Psoas muscle (tissue), 8 donors: ENCODE data around the gene BHLHE41. TPM values are rescaled to one million over a fixed set of nuclear protein-coding genes. Genes with fewer than 3 reads are reported as not detected.

Experiments
- ATAC-seq, 4 donors: fragments of 200-7000 bp; cut with Tn5 transposase; one replicate each; pipeline ENCODE4 v1.9.1; 2020; ENCODE audit warnings: moderate library complexity in 3 of 4, mild to moderate bottlenecking in 2 of 4
- DNase-seq, 2 donors: peaks; one replicate each; pipeline ENCODE4 v3.0.0-alpha.2; 2020
- H3K27ac ChIP-seq: fragments of 200-600 bp; one replicate; pipeline ENCODE4 v1.8.0; 2022
- H3K27me3 ChIP-seq, 3 donors: fragments of 200-600 bp in 1 of 3; one replicate each; pipeline versions ENCODE4 v1.6.1 to v1.8.0; 2013 to 2022; ENCODE audit warnings: low read length in 2 of 3, mild to moderate bottlenecking in 2 of 3, moderate library complexity in 1 of 3; ENCODE audit not compliant: insufficient read depth in 3 of 3
- H3K36me3 ChIP-seq, 2 donors: fragments of 200-600 bp in 1 of 2; one replicate each; pipeline versions ENCODE4 v1.6.1 to v1.8.0; 2013 to 2022; ENCODE audit warnings: low read depth in 1 of 2, mild to moderate bottlenecking in 1 of 2, moderate library complexity in 1 of 2; ENCODE audit not compliant: insufficient read depth in 1 of 2
- H3K4me1 ChIP-seq: fragments of 200-600 bp; one replicate; pipeline ENCODE4 v1.8.0; 2022
- H3K4me3 ChIP-seq: fragments of 200-600 bp; one replicate; pipeline ENCODE4 v1.8.0; 2022; ENCODE audit warnings: mild to moderate bottlenecking
- H3K9me3 ChIP-seq: fragments of 200-600 bp; one replicate; pipeline ENCODE4 v1.8.0; 2022
- WGBS, 3 donors: extraction: QIAGEN DNeasy Blood & Tissue Kit; methylation state at CpG; one replicate each; pipeline versions ENCODE4 v1.1.6 to v1.1.7; 2013; 5-methylcytosine and 5-hydroxymethylcytosine counted together
- intact Hi-C, 2 donors: fragments of 100-400 bp; cut with DNase I; formaldehyde crosslinking; loops; one replicate each; pipeline versions ENCODE4 v1.11.0 to v1.14.2; 2022
- polyA plus RNA-seq, 3 donors: library from polyadenylated mRNA; stranded (reverse); fragments of 200-250 nt; gene quantifications; one replicate each; pipeline ENCODE4 v1.2.3, GENCODE V29; 2013
- total RNA-seq, 4 donors: library from RNA; stranded (reverse); fragmentation: NEBNext Ultra II Directional in 2 of 4; extraction: Animal tissue kit (Norgen Biotek cat#: 25700) in 2 of 4; gene quantifications; one replicate each; pipeline versions ENCODE4 v1.2.1 to v1.2.4, GENCODE V29; 2021 to 2023
- TF ChIP-seq, protein P1 (sequence below): fragments of 200-600 bp; IDR thresholded peaks from one replicate; pipeline ENCODE4 v1.8.0; 2022; ENCODE audit warnings: antibody characterized with exemption
- donor health status: healthy with polysubstance abuse.
- donor health status: DM: no; HTN: no; CAD: no; lungs with moderate emphysema.
- donor health status: Bipolar disorder and iron deficiency.
- donor health status: healthy.
- donor health status: DM: yes; HTN: yes; CAD: no.
- donor health status: DM: no; HTN: no; CAD: no.
- donor health status: DM: no; HTN: no; CAD: no.
- donor health status: DM: yes; HTN: yes; CAD: no.

BHLHE41 gene
- total and polyA plus RNA-seq, 7 donors: 7.4 to 41.5 (median 11.1) TPM

DNA sequence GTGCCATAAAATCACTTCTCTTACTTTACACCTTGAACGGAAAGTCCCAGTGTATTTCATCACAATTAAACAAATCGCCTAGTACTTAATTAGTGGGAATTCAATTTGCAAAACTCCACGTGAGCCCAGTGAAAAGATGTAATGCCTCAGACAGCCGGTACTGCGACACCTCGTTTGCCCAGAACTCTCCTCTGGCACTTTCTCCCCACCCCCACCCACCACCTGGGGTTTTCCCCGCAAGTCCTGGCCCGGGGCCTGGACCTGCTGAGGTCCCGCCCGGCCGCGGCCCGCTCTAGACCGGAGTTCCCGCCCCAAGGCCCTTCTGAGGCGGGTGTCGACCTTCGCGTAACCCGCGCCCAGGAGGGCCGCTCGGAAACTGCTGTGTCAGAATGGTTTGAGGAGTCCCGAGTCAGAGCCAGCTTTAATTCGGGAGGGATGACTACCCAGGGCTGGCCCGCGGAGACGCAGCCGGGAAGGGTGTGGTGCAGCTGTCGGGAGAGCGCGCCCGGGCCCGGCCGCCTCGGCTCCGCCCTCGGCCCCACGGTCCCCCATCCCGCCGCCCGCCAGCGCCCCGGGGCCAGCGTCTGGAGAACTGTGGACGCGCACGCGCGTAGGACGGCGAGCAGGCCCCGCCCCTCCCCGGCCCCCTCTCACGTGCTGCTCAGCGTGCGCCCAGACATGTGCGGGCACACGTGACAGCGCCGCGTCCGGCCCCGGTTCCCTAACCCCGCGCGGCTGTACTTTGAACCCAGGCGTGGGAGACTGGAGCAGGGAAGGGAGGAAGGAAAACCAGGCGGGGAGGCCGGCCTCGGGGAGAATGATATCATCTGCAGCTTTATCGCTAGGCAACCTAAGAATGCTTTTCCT lies 10.8 kb downstream of the BHLHE41 start:
- no peaks in the 10 kb centered on the region for H3K27me3 ChIP-seq
- ATAC-seq (peak; percentile 84 to 95 (median 88)), DNase-seq (peak; percentile 95 to 98)
- peaks cover 64% of the 10 kb centered on the region for H3K4me1 ChIP-seq
- no peaks in the 10 kb centered on the region for H3K36me3 ChIP-seq
- WGBS, 3 donors: 1% methylated on average over 69 to 72 of the region's 72 CpGs
- H3K9me3 ChIP-seq: no peaks in the 10 kb centered on the region
- H3K27ac ChIP-seq: peak overlapping the region; percentile 90
- H3K4me3 ChIP-seq: peak overlapping the region; percentile 61
- TF ChIP-seq, protein P1, sequence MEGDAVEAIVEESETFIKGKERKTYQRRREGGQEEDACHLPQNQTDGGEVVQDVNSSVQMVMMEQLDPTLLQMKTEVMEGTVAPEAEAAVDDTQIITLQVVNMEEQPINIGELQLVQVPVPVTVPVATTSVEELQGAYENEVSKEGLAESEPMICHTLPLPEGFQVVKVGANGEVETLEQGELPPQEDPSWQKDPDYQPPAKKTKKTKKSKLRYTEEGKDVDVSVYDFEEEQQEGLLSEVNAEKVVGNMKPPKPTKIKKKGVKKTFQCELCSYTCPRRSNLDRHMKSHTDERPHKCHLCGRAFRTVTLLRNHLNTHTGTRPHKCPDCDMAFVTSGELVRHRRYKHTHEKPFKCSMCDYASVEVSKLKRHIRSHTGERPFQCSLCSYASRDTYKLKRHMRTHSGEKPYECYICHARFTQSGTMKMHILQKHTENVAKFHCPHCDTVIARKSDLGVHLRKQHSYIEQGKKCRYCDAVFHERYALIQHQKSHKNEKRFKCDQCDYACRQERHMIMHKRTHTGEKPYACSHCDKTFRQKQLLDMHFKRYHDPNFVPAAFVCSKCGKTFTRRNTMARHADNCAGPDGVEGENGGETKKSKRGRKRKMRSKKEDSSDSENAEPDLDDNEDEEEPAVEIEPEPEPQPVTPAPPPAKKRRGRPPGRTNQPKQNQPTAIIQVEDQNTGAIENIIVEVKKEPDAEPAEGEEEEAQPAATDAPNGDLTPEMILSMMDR: peak; percentile 31
- intact Hi-C loops: no loop called here

DNA sequence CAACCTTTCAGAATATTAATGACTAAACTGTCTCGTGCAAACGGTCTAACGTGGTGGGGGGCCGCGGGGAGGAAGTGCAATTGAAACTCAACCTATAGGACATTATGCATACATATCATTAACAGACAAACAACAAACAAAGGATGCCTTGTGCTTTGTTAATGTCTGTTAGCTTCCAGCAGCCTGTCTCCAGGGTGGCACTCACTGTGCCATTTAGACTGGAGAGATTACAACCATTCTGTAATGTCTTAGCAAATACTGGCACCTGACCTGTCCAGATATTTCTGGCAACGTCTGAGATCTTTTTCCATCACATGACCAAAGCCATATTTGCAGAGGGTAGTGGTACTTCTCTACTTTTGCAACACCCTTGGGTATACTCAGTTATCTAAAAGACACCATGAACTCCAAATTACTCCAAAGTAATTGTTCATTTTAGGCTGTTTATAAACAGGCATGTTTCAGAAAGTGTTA lies 11.6 kb downstream of the BHLHE41 start:
- WGBS, 3 donors: 23 to 30% (median 24%) methylated on average over 6 of the region's 6 CpGs
- peaks cover 66% of the 10 kb centered on the region for H3K4me1 ChIP-seq
- intact Hi-C loops: no loop called here
- no peaks in the 10 kb centered on the region for H3K27me3 ChIP-seq
- peak overlapping the region; percentile 90 for H3K27ac ChIP-seq
- peak overlapping the region; percentile 61 for H3K4me3 ChIP-seq
- ATAC-seq (peak; percentile 50 to 63 (median 58)), DNase-seq (no peak)
- H3K36me3 ChIP-seq: no peaks in the 10 kb centered on the region
- TF ChIP-seq, protein P1: no peak
- no peaks in the 10 kb centered on the region for H3K9me3 ChIP-seq

DNA sequence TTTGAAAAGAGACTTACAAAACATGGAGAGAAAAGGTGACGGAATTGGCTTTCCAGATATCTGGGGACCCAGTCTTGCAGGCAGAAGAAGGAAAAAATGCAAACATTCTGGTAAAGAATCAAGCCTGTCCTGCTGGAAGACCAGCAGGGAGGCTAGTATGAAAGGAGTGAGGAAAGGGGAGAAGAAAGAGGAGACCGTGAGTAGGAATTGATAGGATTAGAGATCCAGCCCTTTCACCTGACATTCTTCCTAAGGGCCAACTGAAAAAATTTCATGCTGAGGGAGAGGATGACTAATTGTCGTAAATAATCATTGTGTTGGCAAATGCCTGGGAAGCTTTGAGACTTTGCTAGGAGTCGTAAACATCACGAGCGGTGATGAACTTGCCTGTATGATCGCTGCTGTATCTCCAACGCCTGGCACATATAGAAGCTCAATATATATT lies 12.1 kb downstream of the BHLHE41 start:
- 44 to 50% (median 46%) methylated on average over 8 of the region's 8 CpGs for WGBS, 3 donors
- Histone ChIP-seq H3K27me3 (no peaks in the 10 kb centered on the region), H3K36me3 (no peaks in the 10 kb centered on the region), H3K9me3 (no peaks in the 10 kb centered on the region), H3K4me1 (peaks cover 66% of the 10 kb centered on the region), H3K4me3 (peak overlapping the region; percentile 61), H3K27ac (peak overlapping the region; percentile 90)
- ATAC-seq: no peak
- TF ChIP-seq, protein P1: no peak
- DNase-seq: no peak
- intact Hi-C loops: no loop called here

DNA sequence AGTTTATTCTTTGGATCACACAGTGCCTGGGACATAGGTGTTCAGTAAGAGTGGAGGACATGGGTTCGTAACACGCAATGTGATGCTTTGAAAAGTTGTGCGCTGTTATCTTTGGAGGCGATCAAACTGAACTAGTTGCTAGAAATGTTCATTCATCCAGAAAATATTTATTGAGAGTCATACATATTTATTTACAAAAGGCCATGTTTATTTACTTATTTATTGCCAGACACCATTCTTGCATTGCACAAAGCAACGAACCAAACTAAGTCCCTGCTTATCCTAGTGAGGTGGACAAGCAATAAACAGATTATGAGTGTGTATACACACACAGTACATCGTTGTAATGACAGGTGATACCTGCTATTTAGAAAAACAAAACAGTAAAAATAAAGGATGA lies 12.6 kb downstream of the BHLHE41 start:
- H3K4me1 ChIP-seq: peaks cover 66% of the 10 kb centered on the region
- ATAC-seq (no peak), DNase-seq (no peak)
- H3K27ac ChIP-seq: peak overlapping the region; percentile 90
- no peak overlapping the region for H3K4me3 ChIP-seq
- H3K36me3 ChIP-seq: no peaks in the 10 kb centered on the region
- TF ChIP-seq, protein P1: no peak
- no peaks in the 10 kb centered on the region for H3K27me3 ChIP-seq
- H3K9me3 ChIP-seq: no peaks in the 10 kb centered on the region
- WGBS, 3 donors: 71 to 80% (median 77%) methylated on average over 6 of the region's 6 CpGs
- intact Hi-C loops: no loop called here
